Posterior cingulate gyrus (tissue), 11 donors: ENCODE data around the gene C5orf63.
"Not testable (repeated sequence)": the region's sequence is repeated elsewhere in the genome, so short reads cannot be mapped to it uniquely, and the experiment has no call there.

Experiments used
- DNase-seq, 10 donors: peaks; one replicate each; pipeline versions ENCODE4 v3.0.0 to v3.0.0-alpha.2; 2020 to 2021; ENCODE audit warnings: mixed read lengths in 3 of 10
- intact Hi-C: fragments of 100-400 bp; cut with DNase I; formaldehyde crosslinking; loops from one replicate; pipeline ENCODE4 v1.15.1; 2023

Gene C5orf63

GRCh38 chr5:127076315-127077129, 3.2 kb upstream of the C5orf63 start:
- intact Hi-C loops, result no loop called here
- DNase-seq, result no peak

- intact Hi-C loops, result no loop called here
- no peak for DNase-seq
These were observed 1.2 kb upstream of the C5orf63 start for GRCh38 chr5:127074466-127074865.

GRCh38 chr5:127070243-127070642, 3.1 kb downstream of the C5orf63 start:
- intact Hi-C loops, result no loop called here
- no peak for DNase-seq

GRCh38 chr5:127068493-127069214, 4.6 kb downstream of the C5orf63 start:
- intact Hi-C loops, result no loop called here
- no peak for DNase-seq

GRCh38 chr5:127066721-127067120, 6.6 kb downstream of the C5orf63 start:
- no peak for DNase-seq
- intact Hi-C loops, result no loop called here

- intact Hi-C loops, result no loop called here
- no peak for DNase-seq
These were observed 9.0 kb downstream of the C5orf63 start for GRCh38 chr5:127064253-127064840.

GRCh38 chr5:127063257-127063913, 9.9 kb downstream of the C5orf63 start:
- DNase-seq, result no peak
- intact Hi-C loops, result no loop called here

GRCh38 chr5:127061956-127062355, 11.3 kb downstream of the C5orf63 start:
- no peak for DNase-seq
- intact Hi-C loops, result no loop called here

GRCh38 chr5:127061537-127061936, 11.8 kb downstream of the C5orf63 start:
- DNase-seq, result no peak
- intact Hi-C loops, result no loop called here

GRCh38 chr5:127060470-127060985, 12.8 kb downstream of the C5orf63 start:
- intact Hi-C loops, result no loop called here
- DNase-seq, result no peak

- DNase-seq, result no peak
- intact Hi-C loops, result no loop called here
These were observed 16.4 kb downstream of the C5orf63 start for GRCh38 chr5:127056896-127057295.

- no peak for DNase-seq
These were observed 17.2 kb downstream of the C5orf63 start for GRCh38 chr5:127055880-127056653.

GRCh38 chr5:127053551-127053950, 19.8 kb downstream of the C5orf63 start:
- intact Hi-C loops, DNase-seq: not testable (repeated sequence)

More at GRCh38 chr5:127055880-127056653, 17.2 kb downstream of the C5orf63 start:
- intact Hi-C loops, result no loop called here

GRCh38 chr5:127053049-127053448, 20.3 kb downstream of the C5orf63 start:
- DNase-seq, result no peak
- intact Hi-C loops, result no loop called here

GRCh38 chr5:127051591-127051990, 21.7 kb downstream of the C5orf63 start:
- intact Hi-C loops, result no loop called here
- no peak for DNase-seq

- intact Hi-C loops, result no loop called here
- DNase-seq, result no peak
These were observed 26.8 kb downstream of the C5orf63 start for GRCh38 chr5:127046343-127047072.

GRCh38 chr5:127042593-127042992, 30.7 kb downstream of the C5orf63 start:
- intact Hi-C loops, result no loop called here

GRCh38 chr5:127041571-127041970, 31.7 kb downstream of the C5orf63 start:
- intact Hi-C loops, result no loop called here
- DNase-seq, result no peak

More at GRCh38 chr5:127042593-127042992, 30.7 kb downstream of the C5orf63 start:
- DNase-seq, result no peak

GRCh38 chr5:127040796-127041520, 32.3 kb downstream of the C5orf63 start:
- DNase-seq, result no peak
- intact Hi-C loops, result no loop called here
